DND-41 (cell line): ENCODE results near the gene TEX10.

ENCODE experiments used
- ATAC-seq: fragments of 200-7000 bp; cut with Tn5 transposase; 3 replicates; pipeline ENCODE4 v1.9.1; 2021; ENCODE audit warnings: low read depth; ENCODE audit not compliant: insufficient read depth
- DNase-seq: peaks from one replicate; pipeline ENCODE4 v3.0.0-alpha.2; 2020
- H2AFZ ChIP-seq: 2 replicates; pipeline ENCODE4 v1.6.0; 2012; ENCODE audit warnings: low read depth, low read length
- H3K27ac ChIP-seq: 2 replicates; pipeline ENCODE4 v1.5.1; 2012; ENCODE audit warnings: low read length, inconsistent platforms
- H3K27me3 ChIP-seq: fragments of 200-600 bp; sonication (generic); 2 replicates; pipeline ENCODE4 v1.6.0; 2012; ENCODE audit warnings: low read length, mild to moderate bottlenecking, inconsistent platforms; ENCODE audit not compliant: insufficient read depth, poor library complexity
- H3K36me3 ChIP-seq: 2 replicates; pipeline ENCODE4 v1.5.1; 2012; ENCODE audit warnings: low read length, inconsistent platforms; ENCODE audit not compliant: insufficient read depth
- H3K4me1 ChIP-seq: 2 replicates; pipeline ENCODE4 v1.5.1; 2012; ENCODE audit warnings: mild to moderate bottlenecking, low read length; ENCODE audit not compliant: insufficient read depth
- H3K4me2 ChIP-seq: 2 replicates; pipeline ENCODE4 v1.6.0; 2012; ENCODE audit warnings: mild to moderate bottlenecking, moderate library complexity, low read length, inconsistent platforms; ENCODE audit not compliant: insufficient read depth
- H3K4me3 ChIP-seq, 2 experiments: fragments of 200-600 bp in 1 of 2; shearing (Covaris generic) in 1 of 2; 2 replicates each; pipeline ENCODE4 v1.5.1; 2012 to 2016; ENCODE audit warnings: inconsistent platforms in 2 of 2, low read length in 2 of 2, mild to moderate bottlenecking in 2 of 2, low read depth in 1 of 2, moderate library complexity in 1 of 2
- H3K79me2 ChIP-seq: 2 replicates; pipeline ENCODE4 v1.6.0; 2012; ENCODE audit warnings: low read length, inconsistent platforms; ENCODE audit not compliant: insufficient read depth
- H3K9ac ChIP-seq: 2 replicates; pipeline ENCODE4 v1.6.0; 2012; ENCODE audit warnings: low read depth, mild to moderate bottlenecking, inconsistent platforms, low read length, moderate library complexity
- H3K9me3 ChIP-seq: 2 replicates; pipeline ENCODE4 v1.5.1; 2012; ENCODE audit warnings: low read length, moderate library complexity, mild to moderate bottlenecking, inconsistent platforms; ENCODE audit not compliant: insufficient read depth, severe bottlenecking
- H4K20me1 ChIP-seq: 2 replicates; pipeline ENCODE4 v1.6.0; 2012; ENCODE audit warnings: low read length; ENCODE audit not compliant: insufficient read depth
- CTCF ChIP-seq: IDR thresholded peaks from 2 replicates; pipeline ENCODE4 v1.5.1; 2012; ENCODE audit warnings: borderline replicate concordance, low read length, moderate library complexity, mild to moderate bottlenecking; ENCODE audit not compliant: poor library complexity, severe bottlenecking; ENCODE audit errors: extremely low read depth
- EZH2 ChIP-seq: IDR thresholded peaks from 3 replicates; pipeline ENCODE4 v1.6.1; 2012; ENCODE audit warnings: borderline replicate concordance, low read depth, mild to moderate bottlenecking, moderate library complexity, low read length, inconsistent platforms; ENCODE audit not compliant: severe bottlenecking

Gene TEX10

GRCh38 chr9:100285080-100285479, 67.7 kb downstream of the TEX10 start:
- H3K27me3 ChIP-seq: no peaks in the 10 kb centered on the region
- TF ChIP-seq EZH2 (no peak), CTCF (no peak)
- no peak overlapping the region for H3K27ac ChIP-seq
- no peaks in the 10 kb centered on the region for H3K4me1 ChIP-seq
- no peak overlapping the region for H3K9ac ChIP-seq
- DNase-seq (no peak), ATAC-seq (no peak)
- H3K9me3 ChIP-seq: no peaks in the 10 kb centered on the region
- no peaks in the 10 kb centered on the region for H3K79me2 ChIP-seq
- no peaks in the 10 kb centered on the region for H4K20me1 ChIP-seq
- H3K36me3 ChIP-seq: peaks cover 54% of the 10 kb centered on the region
- H2AFZ ChIP-seq: no peak overlapping the region
- H3K4me3 ChIP-seq: no peak overlapping the region
- no peak overlapping the region for H3K4me2 ChIP-seq

- H3K79me2 ChIP-seq: no peaks in the 10 kb centered on the region
- H3K27ac ChIP-seq: no peak overlapping the region
- no peaks in the 10 kb centered on the region for H3K9me3 ChIP-seq
- H2AFZ ChIP-seq: no peak overlapping the region
- H3K27me3 ChIP-seq: no peaks in the 10 kb centered on the region
- ATAC-seq (no peak), DNase-seq (no peak)
- no peaks in the 10 kb centered on the region for H3K4me1 ChIP-seq
- H3K4me2 ChIP-seq: no peak overlapping the region
- no peak overlapping the region for H3K9ac ChIP-seq
- no peak for TF ChIP-seq EZH2
- H3K4me3 ChIP-seq: no peak overlapping the region
- no peaks in the 10 kb centered on the region for H4K20me1 ChIP-seq
- H3K36me3 ChIP-seq: peaks cover 49% of the 10 kb centered on the region
These were observed 68.5 kb downstream of the TEX10 start for GRCh38 chr9:100284247-100284646.

- DNase-seq: no peak
- H3K79me2 ChIP-seq: no peaks in the 10 kb centered on the region
- H3K9me3 ChIP-seq: no peaks in the 10 kb centered on the region
- peaks cover 30% of the 10 kb centered on the region; the same call in 1 of the 2 replicates for H3K36me3 ChIP-seq
- H3K4me3 ChIP-seq: no peak overlapping the region
- TF ChIP-seq EZH2: no peak
- TF ChIP-seq CTCF: no peak
- H3K27ac ChIP-seq: no peak overlapping the region
- no peak overlapping the region for H3K4me2 ChIP-seq
- no peaks in the 10 kb centered on the region for H3K27me3 ChIP-seq
- H2AFZ ChIP-seq: no peak overlapping the region
- no peaks in the 10 kb centered on the region for H4K20me1 ChIP-seq
- H3K4me1 ChIP-seq: no peaks in the 10 kb centered on the region
- no peak overlapping the region for H3K9ac ChIP-seq
- ATAC-seq: no peak
These were observed 70.4 kb downstream of the TEX10 start for GRCh38 chr9:100282388-100282719.

- H3K79me2 ChIP-seq: no peaks in the 10 kb centered on the region
- no peak overlapping the region for H3K4me3 ChIP-seq
- no peak overlapping the region for H3K27ac ChIP-seq
- no peak overlapping the region for H2AFZ ChIP-seq
- H3K4me1 ChIP-seq: no peaks in the 10 kb centered on the region
- no peak for DNase-seq
- no peaks in the 10 kb centered on the region for H3K27me3 ChIP-seq
- H3K4me2 ChIP-seq: no peak overlapping the region
- ATAC-seq: no peak
- H3K36me3 ChIP-seq: peaks cover 25% of the 10 kb centered on the region; the same call in 1 of the 2 replicates
- H3K9ac ChIP-seq: no peak overlapping the region
- H3K9me3 ChIP-seq: no peaks in the 10 kb centered on the region
- H4K20me1 ChIP-seq: no peaks in the 10 kb centered on the region
- TF ChIP-seq CTCF (no peak), EZH2 (no peak)
These were observed 70.9 kb downstream of the TEX10 start for GRCh38 chr9:100281676-100282387.
